ENCODE results near the gene TRIM40. TPM values are rescaled to one million over a fixed set of nuclear protein-coding genes. Genes with fewer than 3 reads are reported as not detected.

The TRIM40 gene
- total and polyA plus RNA-seq, 8 donors, result 0.09 to 0.16 (median 0.14) TPM; not detected in 4

DNA sequence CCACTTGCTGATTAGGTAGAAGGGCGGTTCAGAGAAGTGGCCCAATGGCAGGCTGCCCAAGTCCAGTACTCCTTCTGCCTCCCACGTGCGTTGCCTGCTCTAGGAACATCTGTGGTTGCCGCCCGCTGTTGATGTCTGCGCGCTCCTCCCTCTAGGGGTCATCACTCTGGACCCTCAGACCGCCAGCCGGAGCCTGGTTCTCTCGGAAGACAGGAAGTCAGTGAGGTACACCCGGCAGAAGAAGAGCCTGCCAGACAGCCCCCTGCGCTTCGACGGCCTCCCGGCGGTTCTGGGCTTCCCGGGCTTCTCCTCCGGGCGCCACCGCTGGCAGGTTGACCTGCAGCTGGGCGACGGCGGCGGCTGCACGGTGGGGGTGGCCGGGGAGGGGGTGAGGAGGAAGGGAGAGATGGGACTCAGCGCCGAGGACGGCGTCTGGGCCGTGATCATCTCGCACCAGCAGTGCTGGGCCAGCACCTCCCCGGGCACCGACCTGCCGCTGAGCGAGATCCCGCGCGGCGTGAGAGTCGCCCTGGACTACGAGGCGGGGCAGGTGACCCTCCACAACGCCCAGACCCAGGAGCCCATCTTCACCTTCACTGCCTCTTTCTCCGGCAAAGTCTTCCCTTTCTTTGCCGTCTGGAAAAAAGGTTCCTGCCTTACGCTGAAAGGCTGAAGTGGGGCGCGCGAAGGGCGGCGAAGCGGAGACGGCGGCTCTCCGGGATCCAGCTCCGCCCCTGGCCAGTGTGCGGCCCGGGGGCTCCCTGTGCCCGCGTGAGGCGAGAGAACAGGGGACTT is 35.9 kb downstream of the TRIM40 start:
- intact Hi-C loops (cut with DNase I), result no loop called here
- TF ChIP-seq, protein P1, sequence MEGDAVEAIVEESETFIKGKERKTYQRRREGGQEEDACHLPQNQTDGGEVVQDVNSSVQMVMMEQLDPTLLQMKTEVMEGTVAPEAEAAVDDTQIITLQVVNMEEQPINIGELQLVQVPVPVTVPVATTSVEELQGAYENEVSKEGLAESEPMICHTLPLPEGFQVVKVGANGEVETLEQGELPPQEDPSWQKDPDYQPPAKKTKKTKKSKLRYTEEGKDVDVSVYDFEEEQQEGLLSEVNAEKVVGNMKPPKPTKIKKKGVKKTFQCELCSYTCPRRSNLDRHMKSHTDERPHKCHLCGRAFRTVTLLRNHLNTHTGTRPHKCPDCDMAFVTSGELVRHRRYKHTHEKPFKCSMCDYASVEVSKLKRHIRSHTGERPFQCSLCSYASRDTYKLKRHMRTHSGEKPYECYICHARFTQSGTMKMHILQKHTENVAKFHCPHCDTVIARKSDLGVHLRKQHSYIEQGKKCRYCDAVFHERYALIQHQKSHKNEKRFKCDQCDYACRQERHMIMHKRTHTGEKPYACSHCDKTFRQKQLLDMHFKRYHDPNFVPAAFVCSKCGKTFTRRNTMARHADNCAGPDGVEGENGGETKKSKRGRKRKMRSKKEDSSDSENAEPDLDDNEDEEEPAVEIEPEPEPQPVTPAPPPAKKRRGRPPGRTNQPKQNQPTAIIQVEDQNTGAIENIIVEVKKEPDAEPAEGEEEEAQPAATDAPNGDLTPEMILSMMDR (IDR thresholded peaks at IDR 0.05), result no peak
- H3K27me3 ChIP-seq, result peaks cover 32 to 76% of the 10 kb centered on the region in 2 donors
- H3K4me3 ChIP-seq, result no peak overlapping the region
- peaks cover 6 to 10% of the 10 kb centered on the region in 2 donors for H3K4me1 ChIP-seq
- H3K9me3 ChIP-seq, result no peaks in the 10 kb centered on the region
- DNase-seq (peak in 3 of 4 donors; percentile 22 to 78 (median 47)), ATAC-seq (peak; percentile 74)
- H3K36me3 ChIP-seq, result no peaks in the 10 kb centered on the region
- no peak overlapping the region for H3K27ac ChIP-seq

DNA sequence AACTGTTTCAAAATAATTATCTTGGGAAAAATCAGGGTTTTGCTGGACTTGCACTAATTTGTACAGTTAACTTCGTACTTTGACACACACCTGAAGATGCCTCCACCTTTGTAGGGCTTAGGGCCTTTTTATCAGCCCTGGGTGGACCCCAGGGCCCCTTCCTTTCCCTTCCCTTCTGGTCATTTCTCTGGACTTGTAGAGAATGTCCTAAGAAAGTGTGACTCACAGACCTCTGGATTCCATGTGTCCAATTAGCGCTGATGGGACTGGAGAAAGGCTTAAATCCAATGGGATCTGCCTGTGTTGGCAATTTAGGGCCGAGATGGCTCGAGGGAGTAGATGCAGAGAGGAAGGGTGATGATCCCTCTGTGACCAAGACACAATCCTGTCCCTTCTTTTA is 36.7 kb downstream of the TRIM40 start:
- Histone ChIP-seq H3K9me3 (no peaks in the 10 kb centered on the region), H3K4me1 (peaks cover 6 to 10% of the 10 kb centered on the region in 2 donors), H3K27me3 (peaks cover 32 to 80% of the 10 kb centered on the region in 2 donors), H3K27ac (no peak overlapping the region), H3K36me3 (no peaks in the 10 kb centered on the region), H3K4me3 (no peak overlapping the region)
- DNase-seq (no peak), ATAC-seq (no peak)
- intact Hi-C loops (cut with DNase I), result no loop called here
- TF ChIP-seq, protein P1 (IDR thresholded peaks at IDR 0.05), result no peak

DNA sequence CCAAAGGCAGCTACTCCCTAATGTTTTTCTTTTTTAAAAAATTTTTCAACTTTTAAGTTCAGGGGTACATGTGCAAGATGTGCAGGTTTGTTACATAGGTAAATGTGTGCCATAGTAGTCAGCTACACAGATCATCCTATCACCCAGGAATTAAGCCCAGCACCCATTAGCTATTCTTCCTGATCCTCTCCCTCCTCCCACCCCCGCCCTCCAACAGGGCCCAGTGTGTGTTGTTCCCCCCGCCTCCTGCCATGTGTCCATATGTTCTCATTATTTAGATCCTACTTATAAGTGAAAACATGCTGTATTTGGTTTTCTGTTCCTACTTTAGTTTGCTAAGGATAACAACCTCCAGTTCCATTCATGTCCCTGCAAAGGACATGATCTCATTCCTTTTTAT is 39.8 kb downstream of the TRIM40 start:
- no peak for DNase-seq
- H3K27ac ChIP-seq, result no peak overlapping the region
- H3K9me3 ChIP-seq, result peaks cover 0 to 5% of the 10 kb centered on the region in 2 donors
- TF ChIP-seq, protein P1 (IDR thresholded peaks at IDR 0.05), result no peak
- peaks cover 34 to 80% of the 10 kb centered on the region in 2 donors for H3K27me3 ChIP-seq
- no peak overlapping the region for H3K4me3 ChIP-seq
- H3K4me1 ChIP-seq, result peaks cover 6 to 10% of the 10 kb centered on the region in 2 donors
- no peak for ATAC-seq
- intact Hi-C loops (cut with DNase I), result no loop called here
- no peaks in the 10 kb centered on the region for H3K36me3 ChIP-seq

DNA sequence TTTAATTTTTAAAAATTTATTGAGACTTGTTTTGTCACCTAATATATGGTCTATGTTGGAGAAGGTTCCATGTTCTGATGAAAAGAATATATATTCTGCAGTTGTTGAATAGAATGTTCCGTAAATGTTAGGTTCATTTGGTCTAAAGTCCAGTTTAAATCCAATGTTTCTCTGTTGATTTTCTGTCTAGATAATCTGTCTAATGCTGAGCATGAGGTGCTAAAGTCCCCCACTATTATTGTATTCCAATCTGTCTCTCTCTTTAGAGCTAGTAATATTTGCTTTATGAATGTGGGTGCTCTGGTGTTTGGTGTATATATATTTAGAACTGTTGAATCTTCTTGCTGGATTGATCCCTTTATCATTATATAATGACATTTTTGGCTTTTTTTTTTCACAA is 42.9 kb downstream of the TRIM40 start:
- no peaks in the 10 kb centered on the region for H3K36me3 ChIP-seq
- intact Hi-C loops (cut with DNase I), result no loop called here
- H3K4me3 ChIP-seq, result no peak overlapping the region
- H3K27me3 ChIP-seq, result peaks cover 13 to 49% of the 10 kb centered on the region in 2 donors
- TF ChIP-seq, protein P1 (IDR thresholded peaks at IDR 0.05), result no peak
- no peak overlapping the region for H3K27ac ChIP-seq
- DNase-seq (no peak), ATAC-seq (no peak)
- peaks cover 0 to 5% of the 10 kb centered on the region in 2 donors for H3K9me3 ChIP-seq
- no peaks in the 10 kb centered on the region for H3K4me1 ChIP-seq

DNA sequence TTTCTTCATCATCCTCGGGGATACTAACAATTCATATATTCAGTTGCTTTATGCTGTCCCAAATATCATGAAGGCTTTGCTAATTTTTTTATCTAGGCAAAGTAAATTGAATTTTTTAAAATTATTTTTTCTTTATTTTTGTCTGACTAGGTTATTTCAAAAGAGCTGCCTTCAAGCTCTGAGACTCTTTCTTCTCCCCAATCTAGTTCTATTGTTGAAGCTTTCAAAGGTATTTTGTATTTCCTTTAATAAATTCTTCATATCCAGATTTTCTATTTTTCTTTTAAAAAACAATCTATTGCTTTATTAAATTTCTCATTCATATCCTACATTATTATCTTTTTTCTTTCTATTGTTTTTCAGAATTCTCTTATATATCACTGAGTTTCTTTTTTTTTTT is 44.2 kb downstream of the TRIM40 start:
- H3K27ac ChIP-seq, result no peak overlapping the region
- TF ChIP-seq, protein P1 (IDR thresholded peaks at IDR 0.05), result no peak
- H3K27me3 ChIP-seq, result peaks cover 13 to 40% of the 10 kb centered on the region in 2 donors
- H3K4me3 ChIP-seq, result no peak overlapping the region
- no peaks in the 10 kb centered on the region for H3K4me1 ChIP-seq
- DNase-seq (no peak), ATAC-seq (no peak)
- H3K9me3 ChIP-seq, result peaks cover 0 to 5% of the 10 kb centered on the region in 2 donors
- H3K36me3 ChIP-seq, result peaks cover 0 to 7% of the 10 kb centered on the region in 2 donors
- intact Hi-C loops (cut with DNase I), result no loop called here
